Measurements from ENCODE around the gene SMIM14.
"Not testable (repeated sequence)": the region's sequence is repeated elsewhere in the genome, so short reads cannot be mapped to it uniquely, and the experiment has no call there.

Gene SMIM14

DNA sequence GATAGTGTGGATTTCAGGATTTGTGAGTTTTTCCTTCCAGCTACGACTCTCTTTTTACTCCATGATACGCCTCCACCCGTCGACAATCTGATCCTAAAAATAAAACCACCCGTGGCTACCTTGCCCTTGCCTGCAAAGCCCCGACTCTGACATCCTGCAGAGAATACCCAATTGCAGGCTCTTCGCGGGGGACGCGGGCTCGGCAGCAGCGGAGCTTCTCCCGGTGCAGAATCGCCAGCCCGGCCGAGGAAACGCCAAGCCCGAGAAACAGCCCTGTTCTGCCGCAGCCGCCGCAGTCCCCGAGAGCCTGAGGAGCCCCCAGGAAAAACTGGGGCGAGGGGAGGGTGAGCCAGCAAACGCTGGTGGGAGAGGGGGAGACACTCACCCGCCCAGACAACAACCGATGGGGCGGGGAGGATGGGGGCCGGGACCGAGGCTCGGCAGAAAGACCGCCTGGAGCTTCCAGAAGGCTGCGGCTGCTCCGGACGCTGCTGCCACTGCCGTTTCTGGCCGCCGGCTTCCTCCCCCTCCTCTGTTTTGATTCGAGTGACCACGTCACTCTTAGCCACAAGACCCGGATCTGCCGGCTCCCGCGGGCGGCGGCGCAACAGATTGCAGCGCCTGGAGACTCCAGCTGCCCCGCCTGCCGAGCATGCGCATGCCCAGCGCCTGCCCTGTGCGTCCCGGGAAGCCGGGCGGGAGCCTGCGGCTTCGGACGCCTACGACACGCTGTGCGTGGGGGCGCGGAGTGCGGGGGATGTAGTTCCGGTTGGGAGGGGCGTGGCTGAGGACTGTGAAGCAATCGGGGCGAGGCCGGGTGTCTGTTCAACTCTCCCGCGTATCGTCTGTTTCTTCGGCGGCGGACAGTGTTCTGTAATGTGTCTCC is at the start of gene SMIM14:
Gene SMIM14, minus strand, starts transcription at position 512 of the 886 bp plus-strand sequence. CDS start 33,720 bp downstream, outside the sequence.
- DNase-seq (ENCODE audit: low read depth in 1 of 2, low spot score in 1 of 2), result peak; percentile 83 to 84

DNA sequence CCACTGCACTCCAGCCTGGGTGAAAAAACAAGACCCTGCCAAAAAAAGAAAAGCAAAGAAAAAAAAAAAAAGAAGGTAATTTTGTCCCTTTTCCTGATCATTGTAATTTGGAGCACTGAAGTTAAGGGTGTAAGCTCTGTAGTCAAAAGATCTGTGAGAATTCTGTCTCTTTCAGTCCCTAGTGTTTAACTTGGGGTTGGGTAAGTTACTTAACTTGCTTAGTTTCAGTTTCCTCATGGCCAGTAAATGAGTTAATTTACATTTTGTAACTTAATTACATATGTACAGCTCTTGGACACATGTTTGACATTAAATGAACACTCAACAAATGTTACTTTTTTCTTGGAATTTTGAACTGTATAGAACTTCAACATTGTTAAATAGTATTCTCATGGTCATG is 48.3 kb upstream of the SMIM14 start:
- no peak for DNase-seq (ENCODE audit: low read depth in 1 of 2, low spot score in 1 of 2)

DNA sequence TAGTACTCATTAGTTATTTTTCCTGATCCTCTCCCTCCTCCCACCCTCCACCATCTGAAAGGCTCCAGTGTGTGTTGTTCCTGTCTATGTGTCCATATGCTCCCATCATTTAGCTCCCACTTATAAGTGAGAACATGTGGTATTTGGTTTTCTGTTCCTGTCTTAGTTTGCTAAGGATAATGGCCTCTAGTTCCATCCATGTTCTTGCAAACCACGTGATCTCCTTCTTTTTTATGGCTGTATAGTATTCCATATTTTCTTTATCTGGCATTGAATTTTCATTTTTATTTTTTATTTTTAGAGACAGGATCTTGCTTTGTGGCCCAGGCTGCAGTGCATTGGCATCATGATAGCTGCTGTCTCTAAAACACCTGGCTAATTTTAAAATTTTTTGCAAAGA is 47.3 kb upstream of the SMIM14 start:
- no peak for DNase-seq (ENCODE audit: low read depth in 1 of 2, low spot score in 1 of 2)

DNA sequence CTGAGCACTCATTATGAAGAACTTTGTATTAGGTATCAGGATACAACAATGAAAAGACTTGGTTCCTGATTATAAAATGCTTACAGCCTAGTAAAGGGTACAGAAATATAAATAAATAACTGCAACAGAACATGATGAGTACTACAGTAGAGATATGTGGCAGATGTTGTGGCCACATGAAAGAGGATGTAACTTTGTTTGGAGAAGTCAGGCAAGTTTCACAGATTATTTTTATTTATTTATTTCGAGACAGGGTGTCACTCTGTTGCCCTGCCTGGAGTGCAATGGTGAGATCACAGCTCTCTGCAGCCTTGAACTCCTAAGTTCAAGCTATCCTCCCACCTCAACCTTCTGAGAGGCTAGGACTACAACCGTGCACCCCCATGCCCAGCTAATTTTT is 43.5 kb upstream of the SMIM14 start:
- no peak for DNase-seq (ENCODE audit: low read depth in 1 of 2, low spot score in 1 of 2)

DNA sequence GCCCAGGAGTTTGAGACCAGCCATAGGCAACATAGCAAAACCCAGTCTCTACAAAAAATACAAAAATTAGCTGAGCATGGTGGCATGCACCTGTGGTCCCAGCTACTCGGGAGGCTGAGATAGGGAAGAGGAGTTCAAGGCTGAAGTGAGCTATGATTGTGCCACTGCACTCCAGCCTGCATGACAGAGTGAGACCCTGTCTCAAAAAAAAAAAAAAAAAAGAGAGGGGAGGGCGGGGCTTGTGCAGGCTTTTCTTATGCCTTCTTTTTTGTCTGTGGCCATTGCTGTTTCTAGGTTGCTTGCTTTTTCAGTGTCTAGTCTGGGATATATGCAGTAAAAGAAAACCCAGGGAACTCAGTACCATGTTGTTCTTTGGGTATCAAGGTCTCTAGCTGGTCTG is 42.3 kb upstream of the SMIM14 start:
- not testable (repeated sequence) for DNase-seq (ENCODE audit: low read depth in 1 of 2, low spot score in 1 of 2)

- DNase-seq (ENCODE audit: low read depth in 1 of 2, low spot score in 1 of 2), result not testable (repeated sequence)
These were observed 37.0 kb upstream of the SMIM14 start for GRCh38 chr4:39675681-39676080.

GRCh38 chr4:39670296-39670695 is 31.6 kb upstream of the SMIM14 start:
- not testable (repeated sequence) for DNase-seq (ENCODE audit: low read depth in 1 of 2, low spot score in 1 of 2)

DNA sequence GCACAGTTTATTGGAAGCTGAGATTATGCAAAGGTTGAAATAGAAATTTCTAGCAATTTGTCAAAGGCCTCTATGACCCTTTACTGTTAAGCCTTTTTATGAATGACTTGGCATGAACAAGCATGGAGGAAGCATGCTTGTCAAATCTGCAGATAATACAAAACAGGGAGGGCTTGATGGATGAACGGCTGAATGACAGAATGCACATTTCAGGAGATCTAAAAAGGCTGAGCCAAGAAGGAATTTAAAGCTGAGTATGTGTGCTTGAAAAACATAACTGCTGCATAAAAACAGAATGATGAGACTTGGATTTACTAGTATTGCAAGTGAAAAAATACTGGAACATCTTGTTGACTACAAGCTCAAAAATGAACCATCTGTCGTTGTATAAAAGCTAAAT is 30.2 kb upstream of the SMIM14 start:
- no peak for DNase-seq (ENCODE audit: low read depth in 1 of 2, low spot score in 1 of 2)

DNA sequence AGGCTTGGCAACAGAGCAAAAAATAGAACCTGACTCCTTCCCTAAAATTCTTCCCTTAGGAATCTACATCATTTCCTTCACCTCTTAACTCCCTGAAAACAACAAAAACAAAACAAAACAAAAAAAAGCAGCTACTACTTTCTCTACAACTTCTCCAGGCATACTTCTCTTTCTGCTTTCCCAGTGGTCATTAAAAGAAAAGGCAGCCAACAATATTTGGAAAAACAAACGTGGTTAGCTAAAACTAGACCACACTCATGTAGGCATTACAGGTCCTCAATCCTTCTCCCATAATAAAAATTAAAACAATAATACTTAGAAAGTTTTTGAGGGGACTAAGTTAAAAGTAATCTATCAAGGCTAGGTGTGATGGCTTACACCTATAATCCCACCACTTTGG is 29.0 kb upstream of the SMIM14 start:
- DNase-seq (ENCODE audit: low read depth in 1 of 2, low spot score in 1 of 2), result no peak

GRCh38 chr4:39664828-39665731 is 26.4 kb upstream of the SMIM14 start:
- DNase-seq (ENCODE audit: low read depth in 1 of 2, low spot score in 1 of 2), result no peak

GRCh38 chr4:39662683-39663082 is 24.0 kb upstream of the SMIM14 start:
- no peak for DNase-seq (ENCODE audit: low read depth in 1 of 2, low spot score in 1 of 2)

GRCh38 chr4:39660757-39661156 is 22.1 kb upstream of the SMIM14 start:
- DNase-seq (ENCODE audit: low read depth in 1 of 2, low spot score in 1 of 2), result no peak

DNA sequence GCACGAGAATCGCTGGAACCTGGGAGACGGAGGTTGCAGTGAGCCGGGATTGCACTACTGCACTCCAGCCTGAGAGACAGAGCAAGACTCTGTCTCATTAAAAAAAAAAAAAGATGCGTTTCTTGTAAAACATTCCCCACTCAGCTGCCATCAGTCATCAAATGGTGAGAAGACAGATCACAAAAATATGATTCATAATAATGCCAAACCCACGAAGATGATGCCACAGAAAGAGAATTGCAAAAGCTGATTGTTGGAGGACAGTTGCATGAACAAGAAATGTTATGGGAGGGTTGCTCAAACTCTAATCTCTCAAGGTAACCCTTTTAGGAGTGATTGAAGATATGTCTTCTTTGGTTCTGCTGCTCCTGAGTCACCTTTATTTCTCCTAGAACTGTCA is 21.4 kb upstream of the SMIM14 start:
- DNase-seq (ENCODE audit: low read depth in 1 of 2, low spot score in 1 of 2), result no peak

DNA sequence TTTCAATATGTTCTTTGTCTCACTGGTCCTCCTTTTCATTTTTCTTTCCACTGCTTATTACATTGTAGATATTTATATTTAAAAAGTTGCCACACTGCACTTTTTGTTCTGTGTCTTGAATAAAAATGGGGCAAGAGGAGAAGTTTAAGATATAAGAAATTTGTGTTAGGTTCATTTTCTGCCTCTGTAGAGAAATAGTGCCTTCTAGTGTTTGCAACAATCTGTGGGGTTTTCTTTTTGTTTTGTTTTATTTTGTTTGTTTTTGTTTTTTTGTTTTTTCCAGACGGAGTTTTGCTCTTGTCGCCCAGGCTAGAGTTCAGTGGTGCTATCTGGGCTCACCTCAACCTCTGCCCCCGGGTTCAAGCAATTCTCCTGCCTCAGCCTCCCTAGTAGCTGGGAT is 20.1 kb upstream of the SMIM14 start:
- DNase-seq (ENCODE audit: low read depth in 1 of 2, low spot score in 1 of 2), result no peak

DNA sequence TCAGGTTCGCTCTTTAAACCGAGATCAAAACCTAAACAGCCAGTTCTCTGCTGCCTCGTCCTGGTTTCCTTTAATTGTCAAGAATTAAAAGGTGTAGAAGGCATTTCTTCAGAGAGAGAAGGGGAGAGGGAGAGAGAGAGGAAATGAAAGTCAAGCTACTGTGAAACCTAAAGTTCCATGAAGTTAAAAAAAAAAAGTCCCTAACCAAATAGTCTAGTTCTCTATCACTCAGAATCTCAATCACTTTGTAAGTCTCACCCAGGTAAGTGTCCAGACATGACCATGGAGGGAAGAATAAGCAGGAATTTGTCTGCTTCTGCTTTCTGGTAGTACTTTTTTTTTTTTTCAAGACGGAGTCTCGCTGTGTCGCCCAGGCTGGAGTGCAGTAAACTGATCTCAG is 18.8 kb upstream of the SMIM14 start:
- no peak for DNase-seq (ENCODE audit: low read depth in 1 of 2, low spot score in 1 of 2)

DNA sequence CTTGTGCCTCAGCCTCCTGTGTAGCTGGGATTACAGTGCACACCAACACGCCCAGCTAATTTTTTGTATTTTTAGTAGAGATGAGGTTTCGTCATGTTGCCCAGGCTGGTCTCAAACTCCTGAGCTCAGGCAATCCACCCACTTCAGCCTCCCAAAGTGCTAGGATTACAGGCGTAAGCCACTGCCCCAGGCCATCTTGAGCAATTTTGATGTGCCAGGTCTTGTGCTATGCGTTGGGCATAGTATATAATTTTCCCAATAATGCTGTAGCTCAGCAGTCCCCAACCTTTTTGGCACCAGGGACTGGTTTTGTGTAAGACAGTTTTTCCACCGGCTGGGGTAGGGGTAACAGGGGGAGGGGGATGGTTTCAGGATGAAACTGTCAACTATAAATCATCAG is 18.0 kb upstream of the SMIM14 start:
- not testable (repeated sequence) for DNase-seq (ENCODE audit: low read depth in 1 of 2, low spot score in 1 of 2)

- DNase-seq (ENCODE audit: low read depth in 1 of 2, low spot score in 1 of 2), result no peak
These were observed 17.2 kb upstream of the SMIM14 start for GRCh38 chr4:39655876-39656275.

- DNase-seq (ENCODE audit: low read depth in 1 of 2, low spot score in 1 of 2), result no peak
These were observed 16.5 kb upstream of the SMIM14 start for GRCh38 chr4:39655211-39655610.

DNA sequence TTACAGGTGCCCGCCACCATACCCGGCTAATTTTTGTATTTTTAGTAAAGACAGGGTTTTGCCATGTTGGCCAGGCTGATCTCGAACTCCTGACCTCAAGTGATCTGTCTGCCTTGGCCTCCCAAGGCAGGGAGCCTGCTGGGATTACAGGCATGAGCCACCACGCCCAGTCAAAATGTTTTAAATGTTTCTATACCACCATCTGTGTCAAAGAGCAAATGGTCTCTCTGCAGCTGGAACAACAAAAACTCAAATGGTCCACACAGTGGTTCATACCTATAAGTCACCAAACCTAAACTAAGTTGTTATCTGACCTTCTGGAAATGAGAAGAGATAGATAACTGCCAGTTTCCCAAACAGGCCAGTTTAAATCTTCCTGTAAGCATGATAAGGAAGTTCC is 12.9 kb upstream of the SMIM14 start:
- not testable (repeated sequence) for DNase-seq (ENCODE audit: low read depth in 1 of 2, low spot score in 1 of 2)

DNA sequence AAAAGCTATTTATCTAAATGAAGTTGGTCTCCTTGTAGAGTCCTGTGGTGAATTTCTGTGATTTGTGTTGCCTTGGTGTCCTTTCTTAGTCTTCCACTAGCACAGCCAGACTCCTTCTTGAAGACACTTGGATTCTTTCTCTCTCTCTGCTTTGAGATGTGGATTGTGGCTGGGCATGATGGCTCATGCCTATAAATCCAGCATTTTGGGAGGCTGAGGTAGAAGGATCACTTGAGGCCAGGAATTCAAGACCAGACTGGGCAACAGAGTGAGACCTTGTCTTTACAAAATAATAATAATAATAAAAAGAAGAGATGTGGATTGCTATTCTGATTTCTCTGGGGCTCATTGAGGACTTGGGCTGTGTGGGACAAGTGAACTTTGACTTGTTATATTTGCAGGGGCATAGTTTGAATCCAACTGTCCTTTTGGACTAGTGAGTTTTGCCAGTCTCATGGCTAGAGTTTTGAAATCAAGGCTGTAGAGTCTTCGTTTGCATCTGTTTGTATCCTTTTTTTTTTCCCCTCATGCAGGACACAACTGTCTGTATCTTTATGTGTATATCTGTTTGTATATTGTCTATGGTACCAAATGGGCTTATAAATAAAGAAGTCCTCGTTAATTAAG is 11.1 kb upstream of the SMIM14 start:
- no peak for DNase-seq (ENCODE audit: low read depth in 1 of 2, low spot score in 1 of 2)

DNA sequence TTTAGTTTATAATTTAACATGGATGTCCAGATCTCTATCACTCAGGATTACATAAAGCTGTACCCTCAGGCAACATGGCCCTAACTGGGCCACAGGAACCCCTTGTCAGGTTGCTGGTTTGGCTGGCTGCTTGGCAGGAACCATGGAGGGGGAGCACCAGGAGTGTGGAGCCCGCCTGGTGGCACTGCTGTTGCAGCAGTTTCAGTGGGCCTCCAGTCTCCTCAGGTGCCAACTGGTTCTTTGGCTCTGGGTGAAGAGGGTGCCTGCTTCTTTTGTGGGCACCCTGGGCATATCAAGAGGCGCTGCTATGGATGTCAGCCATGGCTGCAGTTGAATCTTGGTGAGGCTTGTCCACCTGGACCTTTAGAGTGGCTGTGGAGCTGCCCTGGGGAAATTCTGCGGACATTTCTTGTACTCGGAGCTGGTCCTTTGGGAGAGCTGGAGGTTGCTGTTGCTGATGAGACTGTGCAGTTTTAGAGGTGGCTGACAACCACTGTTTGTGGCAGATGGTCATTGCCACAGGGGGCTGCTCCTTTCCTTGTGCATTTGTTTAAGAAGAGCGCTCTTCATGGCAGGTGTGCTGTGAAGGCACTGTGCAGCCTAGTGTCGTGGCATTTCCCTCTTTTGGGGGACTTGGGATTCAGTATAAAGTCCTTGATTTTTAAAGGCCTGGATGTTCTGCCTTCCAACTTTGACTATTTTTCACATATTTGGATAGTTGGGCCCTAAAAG is 10.3 kb upstream of the SMIM14 start:
- no peak for DNase-seq (ENCODE audit: low read depth in 1 of 2, low spot score in 1 of 2)

All from activated CD4-positive, alpha-beta T cell treated with anti-CD3 and anti-CD28 coated beads, Interleukin-2, amount 50 U/mL, for 24 hours (primary cell).